ENCODE measurements around the gene OR5K2.

- TF ChIP-seq, protein P1, sequence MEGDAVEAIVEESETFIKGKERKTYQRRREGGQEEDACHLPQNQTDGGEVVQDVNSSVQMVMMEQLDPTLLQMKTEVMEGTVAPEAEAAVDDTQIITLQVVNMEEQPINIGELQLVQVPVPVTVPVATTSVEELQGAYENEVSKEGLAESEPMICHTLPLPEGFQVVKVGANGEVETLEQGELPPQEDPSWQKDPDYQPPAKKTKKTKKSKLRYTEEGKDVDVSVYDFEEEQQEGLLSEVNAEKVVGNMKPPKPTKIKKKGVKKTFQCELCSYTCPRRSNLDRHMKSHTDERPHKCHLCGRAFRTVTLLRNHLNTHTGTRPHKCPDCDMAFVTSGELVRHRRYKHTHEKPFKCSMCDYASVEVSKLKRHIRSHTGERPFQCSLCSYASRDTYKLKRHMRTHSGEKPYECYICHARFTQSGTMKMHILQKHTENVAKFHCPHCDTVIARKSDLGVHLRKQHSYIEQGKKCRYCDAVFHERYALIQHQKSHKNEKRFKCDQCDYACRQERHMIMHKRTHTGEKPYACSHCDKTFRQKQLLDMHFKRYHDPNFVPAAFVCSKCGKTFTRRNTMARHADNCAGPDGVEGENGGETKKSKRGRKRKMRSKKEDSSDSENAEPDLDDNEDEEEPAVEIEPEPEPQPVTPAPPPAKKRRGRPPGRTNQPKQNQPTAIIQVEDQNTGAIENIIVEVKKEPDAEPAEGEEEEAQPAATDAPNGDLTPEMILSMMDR (IDR thresholded peaks at IDR 0.05) = no peak
- TF ChIP-seq MYC (IDR thresholded peaks at IDR 0.05; ENCODE audit: borderline replicate concordance, low read length) (no peak), NPAS2 (CRISPR knock-in tag; IDR thresholded peaks at IDR 0.05; ENCODE audit: borderline replicate concordance) (no peak), POLR2AphosphoS2 (conservative IDR thresholded peaks at IDR 0.05; ENCODE audit: low read length) (no peak), POLR2A (IDR thresholded peaks at IDR 0.05; ENCODE audit: low read length) (no peak), RAD21 (conservative IDR thresholded peaks at IDR 0.05 in 1 of 2, IDR thresholded peaks at IDR 0.05 in 1 of 2) (no peak), ZFP36 (IDR thresholded peaks at IDR 0.05; ENCODE audit: borderline replicate concordance, partially characterized antibody) (no peak), RFX5 (IDR thresholded peaks at IDR 0.05) (no peak), SMC3 (IDR thresholded peaks at IDR 0.05) (no peak), KDM1A (IDR thresholded peaks at IDR 0.05; ENCODE audit: low read depth) (no peak), KDM5A (IDR thresholded peaks at IDR 0.05) (no peak), JUN (IDR thresholded peaks at IDR 0.05) (no peak)
Observed at GRCh38 chr3:98536456-98537017, 39.1 kb downstream of the OR5K2 start.
